ENCODE data around the gene BRMS1L. TPM values are rescaled to one million over a fixed set of nuclear protein-coding genes. Genes with fewer than 3 reads are reported as not detected.

BRMS1L gene
- total RNA-seq, result 2.8 and 8.6 TPM in 2 replicates

GRCh38 chr14:35826218-35826951, at the start of gene BRMS1L:
Gene BRMS1L (plus strand): TSS chr14:35826338. CDS start chr14:35826517, 179 bp downstream.

GRCh38 chr14:35808638-35809563, 17.2 kb upstream of the BRMS1L start, which contains the start of gene RALGAPA1:
Gene RALGAPA1 (minus strand): TSS chr14:35809295. CDS start chr14:35808835, 460 bp downstream.

Other genes starting within 250 kb of the BRMS1L start
- gene RALGAPA1, start 17.0 kb upstream of the BRMS1L start, total RNA-seq, result 28.8 and 38.5 TPM in 2 replicates

Data from smooth muscle cell of trachea (primary cell).